Neuronal stem cell (in vitro differentiated cells): ENCODE data around the gene KHSRP.

Experiments
- DNase-seq: peaks from one replicate; pipeline ENCODE4 v3.0.0-alpha.2; 2013; ENCODE audit warnings: low spot score
- H2AFZ ChIP-seq: one replicate; pipeline ENCODE4 v1.6.1; 2013; ENCODE audit warnings: mild to moderate bottlenecking, low read length, inconsistent platforms
- H2AK5ac ChIP-seq: 2 replicates; pipeline ENCODE4 v1.6.1; 2013; ENCODE audit warnings: low read depth, mild to moderate bottlenecking, inconsistent platforms, low read length, moderate library complexity, mixed read lengths
- H2BK120ac ChIP-seq: 2 replicates; pipeline ENCODE4 v1.6.1; 2013; ENCODE audit warnings: low read depth, mild to moderate bottlenecking, inconsistent platforms, low read length, moderate library complexity, mixed read lengths
- H2BK12ac ChIP-seq: one replicate; pipeline ENCODE4 v1.6.1; 2013; ENCODE audit warnings: low read length, inconsistent platforms
- H2BK15ac ChIP-seq: 2 replicates; pipeline ENCODE4 v1.6.1; 2013; ENCODE audit warnings: mild to moderate bottlenecking, low read length, inconsistent platforms, mixed read lengths
- H2BK5ac ChIP-seq: one replicate; pipeline ENCODE4 v1.6.1; 2013; ENCODE audit warnings: inconsistent platforms, mild to moderate bottlenecking, low read length, moderate library complexity
- H3K14ac ChIP-seq: one replicate; pipeline ENCODE4 v1.6.1; 2013; ENCODE audit warnings: low read length, inconsistent platforms
- H3K18ac ChIP-seq: 2 replicates; pipeline ENCODE4 v1.6.1; 2013; ENCODE audit warnings: low read length, inconsistent platforms
- H3K23ac ChIP-seq: 2 replicates; pipeline ENCODE4 v1.6.1; 2013; ENCODE audit warnings: low read depth, mild to moderate bottlenecking, mixed read lengths, low read length, inconsistent platforms; ENCODE audit not compliant: poor library complexity
- H3K27ac ChIP-seq: replicated peaks from 3 replicates; pipeline ENCODE4 v1.5.1; 2013; ENCODE audit warnings: low read length, inconsistent platforms
- H3K27me3 ChIP-seq, 3 experiments: 2 replicates each; pipeline ENCODE4 v1.6.1; 2013; ENCODE audit warnings: low read length in 3 of 3, mild to moderate bottlenecking in 2 of 3, inconsistent platforms in 1 of 3, low read depth in 1 of 3, mixed read lengths in 1 of 3, moderate library complexity in 1 of 3; ENCODE audit not compliant: control insufficient read depth in 3 of 3, insufficient read depth in 3 of 3
- H3K36me3 ChIP-seq, 2 donors: replicated peaks in 1 of 2; 2 replicates each; pipeline ENCODE4 v1.6.1; 2013; ENCODE audit warnings: low read length in 2 of 2; ENCODE audit not compliant: control insufficient read depth in 2 of 2, insufficient read depth in 2 of 2
- H3K4ac ChIP-seq: 2 replicates; pipeline ENCODE4 v1.6.1; 2013; ENCODE audit warnings: inconsistent platforms, mild to moderate bottlenecking, low read length, moderate library complexity
- H3K4me1 ChIP-seq, 2 donors: 1 replicate in 1 of 2; 2 replicates in 1 of 2; pipeline ENCODE4 v1.6.1; 2013; ENCODE audit warnings: low read length in 2 of 2, low read depth in 1 of 2; ENCODE audit not compliant: control insufficient read depth in 2 of 2, insufficient read depth in 1 of 2
- H3K4me2 ChIP-seq: one replicate; pipeline ENCODE4 v1.6.1; 2013; ENCODE audit warnings: mild to moderate bottlenecking, low read length, inconsistent platforms; ENCODE audit not compliant: insufficient read depth, poor library complexity, severe bottlenecking
- H3K4me3 ChIP-seq, 2 donors: 2 replicates each; pipeline ENCODE4 v1.5.1; 2013; ENCODE audit warnings: low read length in 2 of 2, mild to moderate bottlenecking in 2 of 2, inconsistent platforms in 1 of 2, moderate library complexity in 1 of 2
- H3K79me1 ChIP-seq: one replicate; pipeline ENCODE4 v1.6.1; 2013; ENCODE audit warnings: low read depth, mild to moderate bottlenecking, inconsistent platforms, low read length, moderate library complexity
- H3K9ac ChIP-seq: one replicate; pipeline ENCODE4 v1.6.1; 2013; ENCODE audit warnings: mild to moderate bottlenecking, low read depth, low read length, inconsistent platforms; ENCODE audit not compliant: poor library complexity
- H3K9me3 ChIP-seq, 2 donors: replicated peaks in 1 of 2; 2 replicates each; pipeline versions ENCODE3 to v1.6.1; 2013; ENCODE audit warnings: low read length in 2 of 2, mild to moderate bottlenecking in 2 of 2, inconsistent platforms in 1 of 2, low read depth in 1 of 2, mixed read lengths in 1 of 2, moderate library complexity in 1 of 2; ENCODE audit not compliant: control insufficient read depth in 2 of 2, insufficient read depth in 1 of 2
- H4K8ac ChIP-seq: one replicate; pipeline ENCODE4 v1.6.1; 2013; ENCODE audit warnings: low read depth, mild to moderate bottlenecking, inconsistent platforms, low read length, moderate library complexity
- H4K91ac ChIP-seq: one replicate; pipeline ENCODE4 v1.6.1; 2013; ENCODE audit warnings: low read length, low read depth, mild to moderate bottlenecking, inconsistent platforms; ENCODE audit not compliant: poor library complexity
- WGBS, 2 donors: extraction: QIAGEN DNeasy Blood & Tissue Kit; methylation state at CpG; one replicate each; pipeline ENCODE4 v1.1.7; 2013; ENCODE audit warnings: missing lambda C conversion rate in 2 of 2, mixed read lengths in 1 of 2; ENCODE audit not compliant: insufficient read length in 2 of 2, insufficient replicate concordance in 1 of 2; ENCODE audit errors: extremely low coverage in 2 of 2; 5-methylcytosine and 5-hydroxymethylcytosine counted together

The KHSRP gene

DNA sequence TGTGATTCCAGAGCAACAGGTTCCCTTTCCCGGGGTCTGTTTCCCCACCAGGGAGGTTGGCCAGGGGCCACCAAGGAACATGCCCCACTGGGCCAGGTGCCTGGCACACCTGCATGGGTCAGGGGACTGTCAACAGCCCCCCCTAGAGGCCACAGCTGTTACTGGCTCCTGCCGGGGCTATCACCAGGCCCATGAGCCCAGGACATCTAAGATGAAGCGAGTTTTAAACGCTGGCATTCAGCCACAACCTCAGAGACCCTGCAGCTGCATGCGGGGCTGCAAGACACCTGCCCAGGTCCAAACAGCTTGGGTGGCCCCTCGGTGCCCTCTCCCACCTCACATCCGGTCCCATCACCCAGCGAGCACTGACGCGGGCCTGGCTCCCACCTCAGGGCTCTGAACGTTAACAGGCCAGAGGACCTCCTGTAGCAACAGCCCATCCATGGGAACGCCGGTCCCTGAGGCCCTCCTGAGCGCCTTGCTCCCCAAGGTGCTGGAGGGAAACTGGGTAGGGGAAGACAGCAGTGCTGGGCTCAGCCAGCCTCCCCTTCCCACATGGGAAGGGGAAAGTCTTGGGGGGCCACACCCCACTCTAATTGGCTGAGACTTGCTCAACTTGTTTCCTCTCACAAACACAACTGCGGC, 12.0 kb downstream of the KHSRP start:
- WGBS, 2 donors, result no CpG with 5 or more reads among the region's 15 CpGs
- DNase-seq, result no peak
- peak overlapping the region; percentile 25 for H3K9ac ChIP-seq
- no peak overlapping the region for H2BK5ac ChIP-seq
- no peak overlapping the region for H3K4me3 ChIP-seq
- H3K14ac ChIP-seq, result no peak overlapping the region
- H3K23ac ChIP-seq, result peak overlapping the region; percentile 4
- H3K79me1 ChIP-seq, result peaks cover 21% of the 10 kb centered on the region
- H2AFZ ChIP-seq, result no peak overlapping the region
- H3K4ac ChIP-seq, result no peak overlapping the region
- H3K27ac ChIP-seq, result peak overlapping the region; percentile 5
- H3K36me3 ChIP-seq, result peaks cover 30 to 51% of the 10 kb centered on the region in 2 donors
- no peak overlapping the region for H3K4me2 ChIP-seq
- H3K4me1 ChIP-seq, result no peaks in the 10 kb centered on the region
- no peak overlapping the region for H4K8ac ChIP-seq
- no peak overlapping the region for H2BK15ac ChIP-seq
- no peaks in the 10 kb centered on the region for H3K27me3 ChIP-seq
- no peak overlapping the region for H2BK12ac ChIP-seq
- no peak overlapping the region for H2AK5ac ChIP-seq
- no peak overlapping the region for H2BK120ac ChIP-seq
- H3K18ac ChIP-seq, result peak overlapping the region; percentile 72
- no peaks in the 10 kb centered on the region for H3K9me3 ChIP-seq
- H4K91ac ChIP-seq, result no peak overlapping the region

GRCh38 chr19:6412061-6412446, 12.6 kb downstream of the KHSRP start:
- Histone ChIP-seq H3K4me1 (no peaks in the 10 kb centered on the region), H2AFZ (no peak overlapping the region), H3K79me1 (peaks cover 18% of the 10 kb centered on the region), H3K4ac (no peak overlapping the region), H3K14ac (no peak overlapping the region), H2BK15ac (no peak overlapping the region), H3K4me2 (no peak overlapping the region), H3K36me3 (peaks cover 25 to 46% of the 10 kb centered on the region in 2 donors), H4K91ac (no peak overlapping the region), H3K23ac (peak overlapping the region; percentile 53), H4K8ac (no peak overlapping the region), H3K4me3 (no peak overlapping the region), H2BK12ac (no peak overlapping the region), H3K9ac (no peak overlapping the region), H3K18ac (peak overlapping the region; percentile 72), H2BK5ac (no peak overlapping the region), H3K9me3 (no peaks in the 10 kb centered on the region), H2BK120ac (no peak overlapping the region), H3K27me3 (no peaks in the 10 kb centered on the region), H3K27ac (no peak overlapping the region), H2AK5ac (peak overlapping the region; percentile 13)
- no CpG with 5 or more reads among the region's 12 CpGs for WGBS, 2 donors
- DNase-seq, result no peak

DNA sequence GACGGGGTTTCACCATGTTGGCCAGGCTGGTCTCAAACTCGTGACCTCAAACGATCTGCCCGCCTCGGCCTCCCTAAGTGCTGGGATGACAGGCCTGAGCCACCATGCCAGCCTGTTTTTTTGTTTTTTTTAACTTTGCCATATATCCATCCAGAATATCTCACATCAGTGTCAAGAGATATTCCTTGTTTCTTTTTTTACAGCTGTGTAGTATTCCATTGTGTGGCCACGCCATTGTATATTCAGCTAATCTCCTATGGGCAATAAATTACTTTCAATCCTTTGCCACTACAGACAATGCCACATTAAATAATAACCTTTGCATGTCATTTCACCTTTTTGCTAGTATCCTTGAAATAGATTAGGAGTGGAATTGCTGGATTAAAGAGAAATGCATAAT, 15.3 kb downstream of the KHSRP start:
- Histone ChIP-seq H3K4me2 (no peak overlapping the region), H3K4me3 (no peak overlapping the region), H3K14ac (no peak overlapping the region), H2BK5ac (no peak overlapping the region), H2AFZ (no peak overlapping the region), H3K23ac (no peak overlapping the region), H3K27me3 (no peaks in the 10 kb centered on the region), H3K9ac (no peak overlapping the region), H4K91ac (no peak overlapping the region), H2BK12ac (no peak overlapping the region), H4K8ac (no peak overlapping the region), H3K9me3 (no peaks in the 10 kb centered on the region), H3K18ac (no peak overlapping the region), H2AK5ac (no peak overlapping the region), H2BK120ac (no peak overlapping the region), H3K79me1 (peaks cover 3% of the 10 kb centered on the region), H3K4me1 (no peaks in the 10 kb centered on the region), H2BK15ac (no peak overlapping the region), H3K36me3 (peaks cover 4 to 21% of the 10 kb centered on the region in 2 donors), H3K4ac (no peak overlapping the region), H3K27ac (no peak overlapping the region)
- DNase-seq, result no peak
- no CpG with 5 or more reads among the region's 6 CpGs for WGBS, 2 donors

- no peak overlapping the region for H2BK15ac ChIP-seq
- H2BK120ac ChIP-seq, result no peak overlapping the region
- no peak overlapping the region for H3K9ac ChIP-seq
- no peaks in the 10 kb centered on the region for H3K27me3 ChIP-seq
- DNase-seq, result no peak
- H3K79me1 ChIP-seq, result no peaks in the 10 kb centered on the region
- H3K23ac ChIP-seq, result no peak overlapping the region
- H3K4me2 ChIP-seq, result no peak overlapping the region
- H3K9me3 ChIP-seq, result no peaks in the 10 kb centered on the region
- WGBS, 2 donors, result no CpG with 5 or more reads among the region's 5 CpGs
- no peak overlapping the region for H3K27ac ChIP-seq
- H2BK12ac ChIP-seq, result no peak overlapping the region
- no peak overlapping the region for H4K8ac ChIP-seq
- no peak overlapping the region for H2BK5ac ChIP-seq
- H3K4ac ChIP-seq, result no peak overlapping the region
- no peak overlapping the region for H2AFZ ChIP-seq
- no peak overlapping the region for H2AK5ac ChIP-seq
- no peaks in the 10 kb centered on the region for H3K36me3 ChIP-seq
- H3K4me3 ChIP-seq, result no peak overlapping the region
- H3K14ac ChIP-seq, result no peak overlapping the region
- H4K91ac ChIP-seq, result no peak overlapping the region
- H3K4me1 ChIP-seq, result peaks cover 4 to 12% of the 10 kb centered on the region in 2 donors
- H3K18ac ChIP-seq, result no peak overlapping the region
Measured at GRCh38 chr19:6406401-6406800, 18.2 kb downstream of the KHSRP start.
